Adipose tissue (tissue), 3 donors: ENCODE results near the gene NPHS1. TPM values are rescaled to one million over a fixed set of nuclear protein-coding genes. Genes with fewer than 3 reads are reported as not detected.

Source experiments
- H3K27ac ChIP-seq: one replicate; pipeline ENCODE4 v1.5.1; 2013; ENCODE audit warnings: low read depth, low read length
- WGBS, 3 donors: extraction: QIAGEN DNeasy Blood & Tissue Kit; methylation state at CpG; one replicate each; pipeline ENCODE4 v1.1.7; 2013; 5-methylcytosine and 5-hydroxymethylcytosine counted together
- polyA plus RNA-seq, 3 donors: library from polyadenylated mRNA; stranded (reverse); fragments of 200-250 nt; gene quantifications; one replicate each; pipeline ENCODE4 v1.2.3, GENCODE V29; 2013
- donor health status: healthy with polysubstance abuse.
- donor health status: Bipolar disorder and iron deficiency.
- donor health status: healthy.

Gene NPHS1
- polyA plus RNA-seq, 3 donors: 0.42 to 13.6 TPM; not detected in 1

GRCh38 chr19:35782589-35782988, 69.7 kb downstream of the NPHS1 start:
- H3K27ac ChIP-seq: no peak overlapping the region
- 95 to 98% (median 96%) methylated on average over 11 to 12 of the region's 12 CpGs for WGBS, 3 donors

- WGBS, 3 donors: 88 to 94% (median 89%) methylated on average over 8 to 9 of the region's 9 CpGs
- H3K27ac ChIP-seq: no peak overlapping the region
Observed at GRCh38 chr19:35781650-35782049, 70.7 kb downstream of the NPHS1 start.

DNA sequence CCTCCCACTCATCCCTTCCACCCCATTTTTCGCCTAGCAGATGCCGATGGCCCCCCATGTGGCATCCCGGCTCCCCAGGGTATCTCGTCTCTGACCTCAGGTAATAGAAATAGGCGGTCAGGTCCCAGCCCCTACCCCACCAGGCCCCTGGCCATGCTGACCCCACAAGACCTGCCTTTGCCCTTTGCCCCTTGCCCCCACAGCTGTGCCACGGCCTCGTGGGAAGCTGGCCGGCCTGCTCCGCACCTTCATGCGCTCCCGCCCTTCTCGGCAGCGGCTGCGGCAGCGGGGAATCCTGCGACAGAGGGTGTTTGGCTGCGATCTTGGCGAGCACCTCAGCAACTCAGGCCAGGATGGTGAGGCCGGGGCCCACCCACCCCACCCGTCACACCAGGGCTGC, 71.6 kb downstream of the NPHS1 start:
- no peak overlapping the region for H3K27ac ChIP-seq
- 94 to 95% (median 95%) methylated on average over 19 to 20 of the region's 20 CpGs for WGBS, 3 donors

DNA sequence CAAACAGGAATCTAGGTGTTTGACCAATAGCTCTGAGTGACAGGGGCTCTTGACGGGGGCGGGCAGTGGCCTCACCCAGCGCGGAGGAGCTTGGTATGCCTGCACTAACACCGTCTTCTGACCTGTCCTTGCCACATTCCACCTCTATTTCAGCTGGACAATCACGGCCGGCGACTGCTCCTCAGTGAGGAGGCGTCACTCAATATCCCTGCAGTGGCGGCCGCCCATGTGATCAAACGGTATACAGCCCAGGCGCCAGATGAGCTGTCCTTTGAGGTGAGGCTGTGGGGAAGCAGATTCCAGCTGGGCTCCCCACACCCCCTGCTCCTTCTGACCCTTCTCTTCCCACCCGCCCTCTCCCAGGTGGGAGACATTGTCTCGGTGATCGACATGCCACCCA, 72.2 kb downstream of the NPHS1 start:
- H3K27ac ChIP-seq: no peak overlapping the region
- WGBS, 3 donors: 90 to 96% (median 94%) methylated on average over 16 of the region's 16 CpGs

GRCh38 chr19:35779033-35779432, 73.3 kb downstream of the NPHS1 start:
- WGBS, 3 donors: 93 to 95% (median 93%) methylated on average over 8 of the region's 8 CpGs
- no peak overlapping the region for H3K27ac ChIP-seq

- H3K27ac ChIP-seq: no peak overlapping the region
- WGBS, 3 donors: 81 to 96% (median 86%) methylated on average over 7 of the region's 7 CpGs
Observed at GRCh38 chr19:35777961-35778360, 74.3 kb downstream of the NPHS1 start.

- H3K27ac ChIP-seq: no peak overlapping the region
- 70 to 81% (median 75%) methylated on average over 19 of the region's 19 CpGs for WGBS, 3 donors
Observed at GRCh38 chr19:35777086-35777841, 75.0 kb downstream of the NPHS1 start.

DNA sequence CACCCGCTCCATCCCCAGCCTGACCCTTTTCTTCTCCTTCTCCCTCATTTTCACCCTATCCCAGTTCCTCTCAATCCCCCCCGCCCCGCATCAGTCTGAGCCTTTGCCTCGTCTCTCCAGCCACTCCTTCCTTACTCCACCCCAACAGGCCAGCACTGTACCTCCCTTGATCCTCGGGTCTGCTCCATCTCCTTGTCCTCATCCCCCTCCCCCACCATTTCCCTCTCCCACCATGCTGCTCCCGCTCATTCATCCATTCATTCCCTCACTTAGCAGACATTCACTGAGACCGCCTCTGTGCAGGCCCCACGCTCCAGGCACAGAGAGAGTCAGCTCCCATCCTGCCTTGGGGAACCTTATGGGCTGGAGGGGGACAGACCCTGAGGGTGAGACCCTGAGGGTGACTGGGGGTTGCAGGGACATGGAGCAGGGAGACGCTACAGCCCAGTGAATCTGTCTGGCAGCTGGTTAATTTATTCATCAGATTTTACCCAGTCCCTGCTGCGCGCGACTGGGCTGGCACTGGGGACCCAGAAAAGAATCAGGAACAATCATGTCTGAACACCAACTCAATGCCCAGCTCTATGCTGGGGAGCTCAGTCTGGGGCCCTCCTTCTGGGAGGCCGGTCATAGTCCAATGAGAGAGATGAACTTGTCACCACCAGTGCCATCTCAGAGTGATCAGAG, 76.1 kb downstream of the NPHS1 start:
- H3K27ac ChIP-seq: no peak overlapping the region
- 58 to 78% (median 62%) methylated on average over 12 to 13 of the region's 13 CpGs for WGBS, 3 donors

Other genes starting within 250 kb of the NPHS1 start
- gene HAUS5, start 239.8 kb downstream of the NPHS1 start, polyA plus RNA-seq: 1 to 10 TPM; 4.6 to 6.3 (median 6.0) TPM
- 10 to 100 TPM; 28.5 to 56.7 (median 48.9) TPM for gene RBM42, start 223.5 kb downstream of the NPHS1 start, polyA plus RNA-seq
- gene ETV2, start 210.8 kb downstream of the NPHS1 start, polyA plus RNA-seq: 1 to 10 TPM in 2 of 3 donors, under 1 TPM in 1; 0.79 to 3.8 (median 1.7) TPM
- gene COX6B1, start 204.2 kb downstream of the NPHS1 start, polyA plus RNA-seq: 100 to 1,000 TPM; 454 to 932 (median 759) TPM
- gene UPK1A, start 186.0 kb downstream of the NPHS1 start, polyA plus RNA-seq: under 1 TPM in 2 of 3 donors, not detected in 1; 0.05 to 0.07 TPM
- gene ZBTB32, start 147.9 kb downstream of the NPHS1 start, polyA plus RNA-seq: under 1 TPM in 2 of 3 donors, not detected in 1; 0.07 to 0.12 TPM
- 10 to 100 TPM; 21.1 to 34.3 (median 29.4) TPM for gene KMT2B, start 134.5 kb downstream of the NPHS1 start, polyA plus RNA-seq
- gene IGFLR1, start 110.1 kb downstream of the NPHS1 start, polyA plus RNA-seq: 10 to 100 TPM; 17.4 to 30.4 (median 19.8) TPM
- 10 to 100 TPM; 13.2 to 30.3 (median 28.8) TPM for gene U2AF1L4, start 107.1 kb downstream of the NPHS1 start, polyA plus RNA-seq
- 10 to 100 TPM; 37.2 to 57.2 (median 49.9) TPM for gene PSENEN, start 106.9 kb downstream of the NPHS1 start, polyA plus RNA-seq
- 10 to 100 TPM in 2 of 3 donors, 1 to 10 TPM in 1; 8.9 to 20.9 (median 15.3) TPM for gene LIN37, start 103.9 kb downstream of the NPHS1 start, polyA plus RNA-seq
- gene HSPB6, start 95.5 kb downstream of the NPHS1 start, polyA plus RNA-seq: 100 to 1,000 TPM in 2 of 3 donors, 10 to 100 TPM in 1; 63.3 to 608 (median 552) TPM
- gene PROSER3, start 94.3 kb downstream of the NPHS1 start, polyA plus RNA-seq: 10 to 100 TPM in 1 of 3 donors, 1 to 10 TPM in 2; 5.4 to 10.6 (median 6.9) TPM
- 1 to 10 TPM; 6.0 to 9.4 (median 6.3) TPM for gene ARHGAP33, start 76.9 kb downstream of the NPHS1 start, polyA plus RNA-seq
- gene PRODH2, start 39.7 kb downstream of the NPHS1 start, polyA plus RNA-seq: 1 to 10 TPM in 1 of 3 donors, not detected in 2; 2.2 TPM
- 10 to 100 TPM in 1 of 3 donors, under 1 TPM in 1, not detected in 1; 0.22 to 48.3 TPM for gene KIRREL2, start 4.4 kb upstream of the NPHS1 start, polyA plus RNA-seq
- 10 to 100 TPM in 1 of 3 donors, 1 to 10 TPM in 2; 3.0 to 33.6 (median 6.4) TPM for gene APLP1, start 16.1 kb upstream of the NPHS1 start, polyA plus RNA-seq
- gene NFKBID, start 48.0 kb upstream of the NPHS1 start, polyA plus RNA-seq: 10 to 100 TPM in 2 of 3 donors, 1 to 10 TPM in 1; 3.7 to 13.0 (median 10.5) TPM
- gene HCST, start 50.0 kb upstream of the NPHS1 start, polyA plus RNA-seq: 10 to 100 TPM in 1 of 3 donors, 1 to 10 TPM in 2; 4.1 to 21.1 (median 6.6) TPM
- gene TYROBP, start 55.8 kb upstream of the NPHS1 start, polyA plus RNA-seq: 100 to 1,000 TPM in 2 of 3 donors, 10 to 100 TPM in 1; 23.7 to 207 (median 194) TPM
- 1 to 10 TPM; 5.8 to 6.7 (median 6.0) TPM for gene LRFN3, start 83.9 kb upstream of the NPHS1 start, polyA plus RNA-seq
- gene SDHAF1, start 142.7 kb upstream of the NPHS1 start, polyA plus RNA-seq: 10 to 100 TPM; 14.9 to 26.9 (median 18.6) TPM
- 1 to 10 TPM in 1 of 3 donors, under 1 TPM in 2; 0.22 to 4.0 (median 0.62) TPM for gene SYNE4, start 156.3 kb upstream of the NPHS1 start, polyA plus RNA-seq
- 10 to 100 TPM in 1 of 3 donors, 1 to 10 TPM in 2; 7.9 to 17.1 (median 9.8) TPM for gene ALKBH6, start 161.7 kb upstream of the NPHS1 start, polyA plus RNA-seq
- gene CLIP3, start 180.4 kb upstream of the NPHS1 start, polyA plus RNA-seq: 1 to 10 TPM; 1.2 to 8.8 (median 2.6) TPM
- gene THAP8, start 201.8 kb upstream of the NPHS1 start, polyA plus RNA-seq: 1 to 10 TPM; 3.5 to 7.1 (median 5.2) TPM
- under 1 TPM; 0.20 to 0.79 (median 0.25) TPM for gene WDR62, start 202.4 kb upstream of the NPHS1 start, polyA plus RNA-seq